ENCODE measurements around the gene RBFOX1.

The RBFOX1 gene

DNA sequence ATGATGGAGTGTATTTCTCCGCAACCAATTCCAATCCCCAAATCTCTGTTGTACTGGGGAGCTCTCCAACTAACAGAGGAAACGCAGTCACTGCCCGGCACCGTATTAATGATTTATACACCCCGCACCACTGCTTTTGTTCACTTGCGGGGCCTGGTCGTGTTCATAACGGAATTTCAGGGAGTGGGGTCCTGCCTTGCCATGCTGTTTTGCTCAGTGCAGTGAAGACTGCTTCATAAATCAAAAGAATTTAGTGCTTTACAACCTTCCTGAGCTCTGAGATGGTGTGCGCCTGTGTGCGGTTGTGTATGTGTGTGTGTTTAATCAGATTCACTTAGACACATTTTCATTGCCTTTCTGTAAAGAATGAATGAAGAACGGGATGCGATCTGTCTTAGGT is 18.5 kb upstream of the RBFOX1 start:
- Histone ChIP-seq H3K36me3 (ENCODE audit: control insufficient read depth, insufficient read depth, low read length) (no peaks in the 10 kb centered on the region), H3K27ac (ENCODE audit: low read depth, low read length, severe bottlenecking) (no peak overlapping the region), H3K9me3 (ENCODE audit: control insufficient read depth, low read length) (no peaks in the 10 kb centered on the region), H3K4me1 (ENCODE audit: control insufficient read depth, insufficient read depth, low read length, poor library complexity, severe bottlenecking) (no peaks in the 10 kb centered on the region), H3K4me3 (ENCODE audit: extremely low read depth, insufficient read depth, low read length, poor library complexity, severe bottlenecking) (no peak overlapping the region)
- WGBS, 2 experiments (ENCODE audit: insufficient coverage in 2 of 2): 81 to 92% methylated on average over 7 to 8 of the region's 12 CpGs

DNA sequence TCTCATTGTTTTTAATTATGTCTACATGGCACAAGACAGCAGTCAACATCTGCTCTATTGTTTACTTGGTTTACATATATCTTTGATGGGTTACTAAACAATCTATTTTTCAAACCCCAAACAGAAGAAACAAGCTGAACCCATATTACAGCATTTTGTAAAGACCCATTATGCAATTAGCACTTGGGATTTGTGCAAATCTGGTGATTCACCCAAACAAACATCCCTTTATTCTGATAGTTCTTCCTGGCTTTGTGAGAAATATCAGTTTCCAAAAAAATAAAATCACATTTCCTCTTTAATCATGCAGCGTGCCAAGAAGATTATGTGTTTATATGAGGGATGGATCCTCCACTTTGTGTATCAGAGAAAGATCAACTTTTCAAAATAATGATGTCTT is 16.8 kb upstream of the RBFOX1 start:
- no peaks in the 10 kb centered on the region for H3K4me1 ChIP-seq (ENCODE audit: control insufficient read depth, insufficient read depth, low read length, poor library complexity, severe bottlenecking)
- no CpG with 5 or more reads among the region's 1 CpG for WGBS, 2 experiments (ENCODE audit: insufficient coverage in 2 of 2)
- no peaks in the 10 kb centered on the region for H3K9me3 ChIP-seq (ENCODE audit: control insufficient read depth, low read length)

DNA sequence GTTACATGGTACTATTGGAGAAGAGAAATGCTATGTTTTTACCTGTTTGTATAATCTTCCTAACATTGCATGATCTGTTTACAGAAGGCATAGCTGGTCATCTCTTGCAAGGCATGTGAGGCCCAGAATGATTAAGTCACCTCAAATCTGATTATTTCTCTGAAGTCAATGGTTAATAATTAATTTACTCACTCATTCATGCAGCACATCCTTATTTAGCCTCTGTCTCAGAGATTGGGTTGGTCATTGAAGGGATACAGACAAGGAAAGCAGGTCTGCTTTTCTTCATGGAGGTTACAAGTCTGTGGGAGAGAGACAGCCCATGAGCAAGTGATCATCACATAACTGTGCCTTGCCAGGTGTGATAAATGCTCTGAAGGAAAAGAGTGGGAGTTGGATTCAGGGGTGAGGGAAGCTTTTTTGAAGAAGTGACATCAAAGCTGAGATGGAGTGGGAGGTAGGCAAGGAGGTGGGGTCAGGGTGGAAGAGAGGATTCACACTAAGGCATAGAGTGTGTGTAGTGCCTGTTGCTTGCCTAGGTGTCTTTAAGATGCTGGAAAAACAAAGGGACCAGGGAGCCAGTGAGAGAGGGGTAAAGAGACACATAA is 16.3 kb upstream of the RBFOX1 start:
- no peaks in the 10 kb centered on the region for H3K9me3 ChIP-seq (ENCODE audit: control insufficient read depth, low read length)
- H3K27ac ChIP-seq (ENCODE audit: low read depth, low read length, severe bottlenecking): no peak overlapping the region
- H3K4me3 ChIP-seq (ENCODE audit: extremely low read depth, insufficient read depth, low read length, poor library complexity, severe bottlenecking): no peak overlapping the region
- no peaks in the 10 kb centered on the region for H3K4me1 ChIP-seq (ENCODE audit: control insufficient read depth, insufficient read depth, low read length, poor library complexity, severe bottlenecking)
- H3K36me3 ChIP-seq (ENCODE audit: control insufficient read depth, insufficient read depth, low read length): no peaks in the 10 kb centered on the region

More for the DNA sequence above, 16.8 kb upstream of the RBFOX1 start:
- no peak overlapping the region for H3K4me3 ChIP-seq (ENCODE audit: extremely low read depth, insufficient read depth, low read length, poor library complexity, severe bottlenecking)
- no peaks in the 10 kb centered on the region for H3K36me3 ChIP-seq (ENCODE audit: control insufficient read depth, insufficient read depth, low read length)
- no peak overlapping the region for H3K27ac ChIP-seq (ENCODE audit: low read depth, low read length, severe bottlenecking)

DNA sequence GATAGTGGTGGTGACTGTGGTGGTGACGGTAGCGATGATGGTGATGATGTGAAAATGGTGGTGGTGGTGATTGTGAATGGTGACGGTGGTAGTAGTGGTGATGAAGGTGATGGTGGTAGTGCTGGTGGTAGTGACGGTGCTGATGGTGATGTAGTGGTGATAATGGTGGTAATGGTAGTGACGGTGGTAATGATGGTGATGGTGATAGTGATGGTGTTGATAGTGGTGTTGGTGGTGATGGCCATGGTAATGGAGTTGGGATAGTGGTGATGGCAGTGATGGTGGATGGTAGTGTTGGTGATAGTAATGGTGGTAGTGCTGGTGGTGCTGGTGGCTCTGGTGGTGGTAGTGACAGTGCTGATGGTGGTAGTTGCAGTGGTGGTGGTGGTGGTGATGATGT is 14.7 kb upstream of the RBFOX1 start:
- no peak overlapping the region for H3K4me3 ChIP-seq (ENCODE audit: extremely low read depth, insufficient read depth, low read length, poor library complexity, severe bottlenecking)
- WGBS, 2 experiments (ENCODE audit: insufficient coverage in 2 of 2): 93 to 98% methylated on average over 5 of the region's 5 CpGs
- H3K4me1 ChIP-seq (ENCODE audit: control insufficient read depth, insufficient read depth, low read length, poor library complexity, severe bottlenecking): no peaks in the 10 kb centered on the region
- no peaks in the 10 kb centered on the region for H3K9me3 ChIP-seq (ENCODE audit: control insufficient read depth, low read length)
- no peaks in the 10 kb centered on the region for H3K36me3 ChIP-seq (ENCODE audit: control insufficient read depth, insufficient read depth, low read length)
- no peak overlapping the region for H3K27ac ChIP-seq (ENCODE audit: low read depth, low read length, severe bottlenecking)

DNA sequence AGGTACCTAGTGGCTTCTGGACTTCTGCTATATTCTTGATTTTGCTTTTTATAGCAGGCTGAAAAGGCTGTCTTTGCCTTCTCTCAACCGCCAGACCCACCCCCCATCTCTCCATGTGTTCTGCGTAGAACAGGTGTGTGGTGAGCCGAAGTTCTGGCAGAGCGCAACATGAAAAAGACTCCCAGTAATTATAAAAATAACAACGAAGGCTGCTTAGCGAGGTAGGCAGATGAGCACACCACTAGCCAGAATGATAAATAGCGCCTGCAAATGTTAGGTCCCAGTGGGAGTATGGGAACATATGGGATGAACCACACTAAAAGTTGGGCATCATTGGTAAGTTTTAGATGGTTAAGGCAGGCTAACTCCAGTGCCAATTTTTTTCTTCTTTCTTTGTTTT is 14.0 kb upstream of the RBFOX1 start:
- 89 to 100% methylated on average over 1 to 4 of the region's 7 CpGs for WGBS, 2 experiments (ENCODE audit: insufficient coverage in 2 of 2)
- Histone ChIP-seq H3K27ac (ENCODE audit: low read depth, low read length, severe bottlenecking) (no peak overlapping the region), H3K4me1 (ENCODE audit: control insufficient read depth, insufficient read depth, low read length, poor library complexity, severe bottlenecking) (no peaks in the 10 kb centered on the region), H3K36me3 (ENCODE audit: control insufficient read depth, insufficient read depth, low read length) (no peaks in the 10 kb centered on the region), H3K4me3 (ENCODE audit: extremely low read depth, insufficient read depth, low read length, poor library complexity, severe bottlenecking) (no peak overlapping the region), H3K9me3 (ENCODE audit: control insufficient read depth, low read length) (no peaks in the 10 kb centered on the region)

DNA sequence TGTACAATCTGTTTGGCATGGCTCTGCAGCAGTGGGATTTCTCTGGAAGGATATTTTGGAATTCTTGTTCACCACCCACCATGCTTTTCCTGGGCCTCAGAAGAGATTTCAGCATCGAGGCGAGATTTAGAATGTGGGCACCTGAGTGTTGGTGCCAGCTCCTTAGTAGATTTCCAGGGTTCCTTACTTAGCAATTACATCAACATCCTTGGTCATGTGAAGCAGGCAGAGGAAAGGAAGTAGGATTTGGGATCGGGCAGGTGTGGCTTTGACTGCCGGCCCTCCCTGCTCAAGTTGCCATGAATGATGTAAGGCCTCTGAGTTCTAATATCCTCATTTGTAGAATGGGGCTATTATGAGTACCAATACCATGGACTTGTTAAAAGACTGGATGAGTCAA is 13.1 kb upstream of the RBFOX1 start:
- no peak overlapping the region for H3K4me3 ChIP-seq (ENCODE audit: extremely low read depth, insufficient read depth, low read length, poor library complexity, severe bottlenecking)
- H3K4me1 ChIP-seq (ENCODE audit: control insufficient read depth, insufficient read depth, low read length, poor library complexity, severe bottlenecking): no peaks in the 10 kb centered on the region
- H3K9me3 ChIP-seq (ENCODE audit: control insufficient read depth, low read length): no peaks in the 10 kb centered on the region
- WGBS, 2 experiments (ENCODE audit: insufficient coverage in 2 of 2): 100% methylated on average over 4 of the region's 4 CpGs; no CpG with 5 or more reads in 1 of the 2 experiments
- no peaks in the 10 kb centered on the region for H3K36me3 ChIP-seq (ENCODE audit: control insufficient read depth, insufficient read depth, low read length)
- H3K27ac ChIP-seq (ENCODE audit: low read depth, low read length, severe bottlenecking): no peak overlapping the region

DNA sequence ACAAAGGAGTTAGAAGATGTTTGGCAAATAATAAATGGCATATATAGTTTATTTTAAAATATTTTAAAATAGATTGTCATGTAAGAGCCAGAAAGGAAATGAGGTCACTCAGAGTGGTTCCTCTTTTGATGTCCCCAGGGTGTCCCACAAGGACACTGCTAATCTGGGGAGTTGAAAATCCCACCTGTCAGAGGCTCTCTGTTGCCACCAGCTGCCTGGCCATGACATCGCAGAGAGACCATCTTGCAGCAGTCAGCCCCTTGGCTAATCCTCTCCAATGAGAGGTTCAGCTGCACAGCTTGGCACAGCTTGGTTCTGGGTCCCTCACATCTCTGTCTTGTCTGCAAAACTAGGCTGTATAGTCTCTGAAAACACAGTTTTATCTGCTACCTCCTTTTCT is 11.0 kb upstream of the RBFOX1 start:
- 27 to 75% methylated on average over 1 of the region's 1 CpG for WGBS, 2 experiments (ENCODE audit: insufficient coverage in 2 of 2)
- Histone ChIP-seq H3K4me1 (ENCODE audit: control insufficient read depth, insufficient read depth, low read length, poor library complexity, severe bottlenecking) (no peaks in the 10 kb centered on the region), H3K4me3 (ENCODE audit: extremely low read depth, insufficient read depth, low read length, poor library complexity, severe bottlenecking) (no peak overlapping the region), H3K9me3 (ENCODE audit: control insufficient read depth, low read length) (no peaks in the 10 kb centered on the region), H3K27ac (ENCODE audit: low read depth, low read length, severe bottlenecking) (no peak overlapping the region), H3K36me3 (ENCODE audit: control insufficient read depth, insufficient read depth, low read length) (no peaks in the 10 kb centered on the region)

DNA sequence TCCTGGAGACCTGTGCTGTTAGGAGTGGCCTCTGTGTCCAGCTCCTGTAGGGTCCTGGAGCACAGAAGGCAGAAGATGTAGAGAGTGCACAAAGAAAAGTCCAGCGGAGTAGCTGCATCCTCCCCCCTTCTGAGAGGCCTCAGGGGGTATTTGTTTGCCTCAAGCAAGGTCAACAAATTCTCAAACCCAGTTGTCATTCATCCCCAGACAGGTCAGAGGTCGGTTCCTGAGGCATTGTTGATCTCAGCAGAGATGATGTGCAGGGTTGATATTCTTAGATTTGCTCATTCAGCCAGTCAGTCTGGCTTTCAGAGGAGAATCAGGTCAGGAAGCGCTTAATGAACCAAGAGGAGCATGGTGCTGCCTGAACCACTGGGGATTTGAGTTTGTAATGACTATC is 8.3 kb upstream of the RBFOX1 start:
- Histone ChIP-seq H3K4me3 (ENCODE audit: extremely low read depth, insufficient read depth, low read length, poor library complexity, severe bottlenecking) (no peak overlapping the region), H3K4me1 (ENCODE audit: control insufficient read depth, insufficient read depth, low read length, poor library complexity, severe bottlenecking) (no peaks in the 10 kb centered on the region), H3K36me3 (ENCODE audit: control insufficient read depth, insufficient read depth, low read length) (no peaks in the 10 kb centered on the region), H3K9me3 (ENCODE audit: control insufficient read depth, low read length) (no peaks in the 10 kb centered on the region), H3K27ac (ENCODE audit: low read depth, low read length, severe bottlenecking) (no peak overlapping the region)
- WGBS, 2 experiments (ENCODE audit: insufficient coverage in 2 of 2): 83% methylated on average over 1 of the region's 3 CpGs

DNA sequence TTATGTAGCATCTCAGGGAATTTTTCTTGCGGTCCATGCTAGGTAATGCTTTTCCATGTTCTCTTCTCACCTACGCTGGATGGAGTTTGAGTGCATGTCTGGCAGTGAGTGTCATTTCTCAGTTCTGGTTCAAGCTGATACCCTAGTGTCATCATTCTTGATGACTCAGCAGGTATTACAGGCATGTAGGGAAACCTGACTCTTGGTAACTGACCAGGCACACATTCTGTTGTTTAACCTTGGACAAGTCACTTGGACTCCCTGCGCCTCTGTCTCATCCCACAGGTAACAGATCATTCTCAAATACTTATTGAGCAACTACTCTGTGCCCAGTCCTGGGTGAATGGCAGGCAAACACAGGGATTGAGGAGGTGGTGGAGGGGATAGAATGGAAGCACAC is 6.8 kb upstream of the RBFOX1 start:
- Histone ChIP-seq H3K27ac (ENCODE audit: low read depth, low read length, severe bottlenecking) (no peak overlapping the region), H3K4me1 (ENCODE audit: control insufficient read depth, insufficient read depth, low read length, poor library complexity, severe bottlenecking) (no peaks in the 10 kb centered on the region), H3K4me3 (ENCODE audit: extremely low read depth, insufficient read depth, low read length, poor library complexity, severe bottlenecking) (no peak overlapping the region), H3K36me3 (ENCODE audit: control insufficient read depth, insufficient read depth, low read length) (no peaks in the 10 kb centered on the region), H3K9me3 (ENCODE audit: control insufficient read depth, low read length) (no peaks in the 10 kb centered on the region)
- 83 to 88% methylated on average over 2 of the region's 3 CpGs for WGBS, 2 experiments (ENCODE audit: insufficient coverage in 2 of 2)

DNA sequence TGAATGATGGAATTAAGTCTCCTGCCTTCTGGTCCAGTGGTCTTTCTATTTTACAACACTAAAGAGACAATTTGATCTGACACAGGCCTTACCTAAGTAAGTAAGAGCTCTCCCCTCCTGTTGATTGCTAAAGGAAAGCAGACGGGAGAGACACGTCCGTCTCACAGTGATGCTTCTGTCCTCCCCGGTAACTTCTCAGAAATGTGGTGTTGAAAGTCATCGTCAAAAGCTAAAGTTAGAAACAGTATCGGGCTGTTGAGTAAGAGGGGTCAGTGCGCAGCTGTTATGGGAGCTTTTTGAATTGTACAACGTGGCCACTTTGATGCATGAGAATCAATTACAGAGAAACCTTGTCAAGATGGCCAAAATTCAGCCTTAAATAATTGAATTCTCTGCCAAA is 1.9 kb upstream of the RBFOX1 start:
- Histone ChIP-seq H3K36me3 (ENCODE audit: control insufficient read depth, insufficient read depth, low read length) (no peaks in the 10 kb centered on the region), H3K4me1 (ENCODE audit: control insufficient read depth, insufficient read depth, low read length, poor library complexity, severe bottlenecking) (peaks cover 13% of the 10 kb centered on the region), H3K4me3 (ENCODE audit: extremely low read depth, insufficient read depth, low read length, poor library complexity, severe bottlenecking) (no peak overlapping the region), H3K27ac (ENCODE audit: low read depth, low read length, severe bottlenecking) (no peak overlapping the region), H3K9me3 (ENCODE audit: control insufficient read depth, low read length) (no peaks in the 10 kb centered on the region)
- 88 to 91% methylated on average over 8 of the region's 8 CpGs for WGBS, 2 experiments (ENCODE audit: insufficient coverage in 2 of 2)

DNA sequence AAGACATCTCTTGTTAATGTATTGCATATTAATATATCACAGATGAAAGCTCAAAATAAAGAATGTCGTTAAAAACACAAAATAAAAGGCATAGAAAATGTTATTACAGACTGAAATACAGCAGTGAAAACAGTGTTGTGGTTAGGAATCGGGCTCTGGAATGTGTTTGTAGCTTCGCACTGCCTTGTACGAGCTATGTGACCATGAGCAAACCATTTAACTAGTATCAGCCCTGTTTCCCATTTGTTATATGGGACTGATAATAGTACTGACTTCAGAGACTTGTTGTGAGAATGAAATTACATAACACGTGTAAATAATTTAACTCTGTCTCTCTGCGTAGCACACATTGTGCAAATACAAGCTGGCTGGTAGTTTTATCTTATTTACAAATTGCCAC is 648 bp upstream of the RBFOX1 start:
- Histone ChIP-seq H3K4me3 (ENCODE audit: extremely low read depth, insufficient read depth, low read length, poor library complexity, severe bottlenecking) (no peak overlapping the region), H3K27ac (ENCODE audit: low read depth, low read length, severe bottlenecking) (no peak overlapping the region), H3K9me3 (ENCODE audit: control insufficient read depth, low read length) (no peaks in the 10 kb centered on the region), H3K4me1 (ENCODE audit: control insufficient read depth, insufficient read depth, low read length, poor library complexity, severe bottlenecking) (peaks cover 13% of the 10 kb centered on the region), H3K36me3 (ENCODE audit: control insufficient read depth, insufficient read depth, low read length) (no peaks in the 10 kb centered on the region)
- WGBS, 2 experiments (ENCODE audit: insufficient coverage in 2 of 2): 80 to 94% methylated on average over 1 to 3 of the region's 6 CpGs
